HepG2 (cell line): ENCODE data around the gene UFL1. TPM values are rescaled to one million over a fixed set of nuclear protein-coding genes. Genes with fewer than 3 reads are reported as not detected.

Experiments
- ARHGAP35 ChIP-seq: sonication (generic); formaldehyde crosslinking; IDR thresholded peaks from 2 replicates; pipeline ENCODE4 v1.9.0; 2022; ENCODE audit warnings: mild to moderate bottlenecking, inconsistent platforms, moderate library complexity, missing genetic modification reagents, borderline replicate concordance
- CHD4 ChIP-seq: fragments of 200-600 bp; sonication (generic); IDR thresholded peaks from 2 replicates; pipeline ENCODE4 v1.7.0; 2017; ENCODE audit warnings: mild to moderate bottlenecking, low read length, borderline replicate concordance
- GATAD2A ChIP-seq: IDR thresholded peaks from 2 replicates; pipeline ENCODE4 v1.6.1; 2016
- HOXA5 ChIP-seq: sonication (generic); formaldehyde crosslinking; IDR thresholded peaks from 2 replicates; pipeline ENCODE4 v1.4.0; 2020; ENCODE audit warnings: missing genetic modification reagents
- KMT2A ChIP-seq: sonication (generic); formaldehyde crosslinking; IDR thresholded peaks from 2 replicates; pipeline ENCODE4 v1.4.0; 2020; ENCODE audit warnings: missing genetic modification reagents
- NRL ChIP-seq: sonication (generic); formaldehyde crosslinking; IDR thresholded peaks from 2 replicates; pipeline ENCODE4 v1.5.0; 2020; ENCODE audit warnings: missing genetic modification reagents, mild to moderate bottlenecking, moderate library complexity, borderline replicate concordance
- REXO4 ChIP-seq: sonication (generic); formaldehyde crosslinking; IDR thresholded peaks from 2 replicates; pipeline ENCODE4 v1.8.0; 2022; ENCODE audit warnings: missing genetic modification reagents, mild to moderate bottlenecking, borderline replicate concordance
- ZNF296 ChIP-seq: sonication (generic); formaldehyde crosslinking; conservative IDR thresholded peaks from 2 replicates; pipeline ENCODE4 v1.5.0; 2020; ENCODE audit warnings: mild to moderate bottlenecking, missing genetic modification reagents
- ZNF629 ChIP-seq: sonication (generic); formaldehyde crosslinking; conservative IDR thresholded peaks from 2 replicates; pipeline ENCODE4 v1.5.0; 2020; ENCODE audit warnings: missing genetic modification reagents
- polyA plus RNA-seq, 8 experiments: library from polyadenylated mRNA; depleted of rRNA in 3 of 8; stranded (reverse) in 7 of 8; unstranded in 1 of 8; fragments of >200 nt; fragmentation: Illumina TruSeq in 4 of 8; extraction: Trizol in 4 of 8; gene quantifications; 2 replicates each; pipeline versions ENCODE4 v1.2.1 to v1.2.3, GENCODE V29; 2011 to 2016; ENCODE audit warnings: low read depth in 4 of 8, missing spikeins in 1 of 8, mixed read lengths in 1 of 8; ENCODE audit not compliant: insufficient read depth in 1 of 8
- total RNA-seq, 5 experiments: library from RNA; depleted of rRNA; stranded (reverse); fragments of >200 nt; fragmentation: Illumina TruSeq; extraction: Trizol; gene quantifications; 2 replicates each; pipeline ENCODE4 v1.2.3, GENCODE V29; 2016; ENCODE audit warnings: low read depth in 1 of 5
- TF ChIP-seq, protein P1 (sequence below): sonication (generic); formaldehyde crosslinking; IDR thresholded peaks from 2 replicates; pipeline ENCODE4 v1.4.0; 2020; ENCODE audit warnings: mild to moderate bottlenecking, missing genetic modification reagents
- TF ChIP-seq, protein P2 (sequence below): sonication (generic); formaldehyde crosslinking; IDR thresholded peaks from 2 replicates; pipeline ENCODE4 v1.5.0; 2020; ENCODE audit warnings: missing genetic modification reagents
- TF ChIP-seq, protein P3 (sequence below): sonication (generic); formaldehyde crosslinking; IDR thresholded peaks from 2 replicates; pipeline ENCODE4 v1.4.0; 2020; ENCODE audit warnings: mild to moderate bottlenecking, missing genetic modification reagents
- TF ChIP-seq, protein P4 (sequence below): sonication (generic); formaldehyde crosslinking; IDR thresholded peaks from 2 replicates; pipeline ENCODE4 v1.4.0; 2020; ENCODE audit warnings: missing genetic modification reagents
- TF ChIP-seq, protein P5 (sequence below): IDR thresholded peaks from 2 replicates; pipeline ENCODE4 v1.6.1; 2016; ENCODE audit warnings: low read depth, control low read depth
- TF ChIP-seq, protein P6 (sequence below): sonication (generic); formaldehyde crosslinking; IDR thresholded peaks from 2 replicates; pipeline ENCODE4 v1.4.0; 2020; ENCODE audit warnings: missing genetic modification reagents
- TF ChIP-seq, protein P7 (sequence below): sonication (generic); formaldehyde crosslinking; IDR thresholded peaks from 2 replicates; pipeline ENCODE4 v1.8.0; 2022; ENCODE audit warnings: mild to moderate bottlenecking, missing genetic modification reagents, moderate library complexity
- TF ChIP-seq, protein P8 (sequence below): sonication (generic); formaldehyde crosslinking; IDR thresholded peaks from 2 replicates; pipeline ENCODE4 v1.5.0; 2020; ENCODE audit warnings: mild to moderate bottlenecking, missing genetic modification reagents

Gene UFL1
- total and polyA plus RNA-seq, 2 of the 13 experiments (the other 11 are each of a cell fraction or from before 2014, with no cell fraction given), result 8.8 to 24.7 TPM

DNA sequence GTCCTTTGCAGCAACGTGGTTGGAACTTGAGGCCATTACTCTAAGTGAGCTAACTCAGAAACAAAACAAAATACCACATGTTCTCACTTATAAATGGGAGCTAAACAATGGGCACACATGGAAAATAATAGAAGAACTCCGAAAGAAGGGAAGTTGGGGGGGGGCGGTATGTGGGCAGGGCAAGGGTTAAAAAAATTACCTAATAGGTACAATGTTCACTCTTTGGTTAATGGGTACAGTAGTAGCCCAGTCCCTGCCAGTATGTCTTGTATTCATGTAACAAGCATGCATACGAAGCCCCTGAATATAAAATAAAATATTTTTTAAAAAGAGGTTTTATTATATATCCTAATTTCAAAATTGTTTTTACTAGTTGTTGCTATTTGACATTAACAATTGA is 26.0 kb downstream of the UFL1 start (continued):
- TF ChIP-seq, protein P1, sequence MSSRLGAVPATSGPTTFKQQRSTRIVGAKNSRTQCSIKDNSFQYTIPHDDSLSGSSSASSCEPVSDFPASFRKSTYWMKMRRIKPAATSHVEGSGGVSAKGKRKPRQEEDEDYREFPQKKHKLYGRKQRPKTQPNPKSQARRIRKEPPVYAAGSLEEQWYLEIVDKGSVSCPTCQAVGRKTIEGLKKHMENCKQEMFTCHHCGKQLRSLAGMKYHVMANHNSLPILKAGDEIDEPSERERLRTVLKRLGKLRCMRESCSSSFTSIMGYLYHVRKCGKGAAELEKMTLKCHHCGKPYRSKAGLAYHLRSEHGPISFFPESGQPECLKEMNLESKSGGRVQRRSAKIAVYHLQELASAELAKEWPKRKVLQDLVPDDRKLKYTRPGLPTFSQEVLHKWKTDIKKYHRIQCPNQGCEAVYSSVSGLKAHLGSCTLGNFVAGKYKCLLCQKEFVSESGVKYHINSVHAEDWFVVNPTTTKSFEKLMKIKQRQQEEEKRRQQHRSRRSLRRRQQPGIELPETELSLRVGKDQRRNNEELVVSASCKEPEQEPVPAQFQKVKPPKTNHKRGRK (CRISPR knock-in tag), result no peak
- TF ChIP-seq, protein P2, sequence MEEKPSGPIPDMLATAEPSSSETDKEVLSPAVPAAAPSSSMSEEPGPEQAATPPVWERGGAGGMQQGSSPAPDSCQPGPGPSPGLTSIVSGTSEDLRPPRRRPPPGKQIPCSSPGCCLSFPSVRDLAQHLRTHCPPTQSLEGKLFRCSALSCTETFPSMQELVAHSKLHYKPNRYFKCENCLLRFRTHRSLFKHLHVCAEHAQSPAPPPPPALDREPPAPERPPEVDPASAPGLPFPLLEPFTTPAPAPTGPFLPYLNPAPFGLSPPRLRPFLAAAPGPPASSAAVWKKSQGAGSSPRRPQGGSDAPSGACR, result no peak
- no peak for TF ChIP-seq NRL (CRISPR knock-in tag)
- no peak for TF ChIP-seq REXO4
- TF ChIP-seq, protein P3, sequence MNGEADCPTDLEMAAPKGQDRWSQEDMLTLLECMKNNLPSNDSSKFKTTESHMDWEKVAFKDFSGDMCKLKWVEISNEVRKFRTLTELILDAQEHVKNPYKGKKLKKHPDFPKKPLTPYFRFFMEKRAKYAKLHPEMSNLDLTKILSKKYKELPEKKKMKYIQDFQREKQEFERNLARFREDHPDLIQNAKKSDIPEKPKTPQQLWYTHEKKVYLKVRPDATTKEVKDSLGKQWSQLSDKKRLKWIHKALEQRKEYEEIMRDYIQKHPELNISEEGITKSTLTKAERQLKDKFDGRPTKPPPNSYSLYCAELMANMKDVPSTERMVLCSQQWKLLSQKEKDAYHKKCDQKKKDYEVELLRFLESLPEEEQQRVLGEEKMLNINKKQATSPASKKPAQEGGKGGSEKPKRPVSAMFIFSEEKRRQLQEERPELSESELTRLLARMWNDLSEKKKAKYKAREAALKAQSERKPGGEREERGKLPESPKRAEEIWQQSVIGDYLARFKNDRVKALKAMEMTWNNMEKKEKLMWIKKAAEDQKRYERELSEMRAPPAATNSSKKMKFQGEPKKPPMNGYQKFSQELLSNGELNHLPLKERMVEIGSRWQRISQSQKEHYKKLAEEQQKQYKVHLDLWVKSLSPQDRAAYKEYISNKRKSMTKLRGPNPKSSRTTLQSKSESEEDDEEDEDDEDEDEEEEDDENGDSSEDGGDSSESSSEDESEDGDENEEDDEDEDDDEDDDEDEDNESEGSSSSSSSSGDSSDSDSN (CRISPR knock-in tag), result no peak
- TF ChIP-seq, protein P4, sequence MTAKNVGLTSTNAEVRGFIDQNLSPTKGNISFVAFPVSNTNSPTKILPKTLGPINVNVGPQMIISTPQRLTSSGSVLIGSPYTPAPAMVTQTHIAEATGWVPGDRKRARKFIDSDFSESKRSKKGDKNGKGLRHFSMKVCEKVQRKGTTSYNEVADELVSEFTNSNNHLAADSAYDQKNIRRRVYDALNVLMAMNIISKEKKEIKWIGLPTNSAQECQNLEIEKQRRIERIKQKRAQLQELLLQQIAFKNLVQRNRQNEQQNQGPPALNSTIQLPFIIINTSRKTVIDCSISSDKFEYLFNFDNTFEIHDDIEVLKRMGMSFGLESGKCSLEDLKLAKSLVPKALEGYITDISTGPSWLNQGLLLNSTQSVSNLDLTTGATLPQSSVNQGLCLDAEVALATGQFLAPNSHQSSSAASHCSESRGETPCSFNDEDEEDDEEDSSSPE, result no peak
- TF ChIP-seq, protein P5, sequence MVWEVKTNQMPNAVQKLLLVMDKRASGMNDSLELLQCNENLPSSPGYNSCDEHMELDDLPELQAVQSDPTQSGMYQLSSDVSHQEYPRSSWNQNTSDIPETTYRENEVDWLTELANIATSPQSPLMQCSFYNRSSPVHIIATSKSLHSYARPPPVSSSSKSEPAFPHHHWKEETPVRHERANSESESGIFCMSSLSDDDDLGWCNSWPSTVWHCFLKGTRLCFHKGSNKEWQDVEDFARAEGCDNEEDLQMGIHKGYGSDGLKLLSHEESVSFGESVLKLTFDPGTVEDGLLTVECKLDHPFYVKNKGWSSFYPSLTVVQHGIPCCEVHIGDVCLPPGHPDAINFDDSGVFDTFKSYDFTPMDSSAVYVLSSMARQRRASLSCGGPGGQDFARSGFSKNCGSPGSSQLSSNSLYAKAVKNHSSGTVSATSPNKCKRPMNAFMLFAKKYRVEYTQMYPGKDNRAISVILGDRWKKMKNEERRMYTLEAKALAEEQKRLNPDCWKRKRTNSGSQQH (CRISPR knock-in tag), result no peak
- TF ChIP-seq ZNF296 (CRISPR knock-in tag), result no peak
- no peak for TF ChIP-seq ARHGAP35 (CRISPR knock-in tag)
- no peak for TF ChIP-seq HOXA5 (CRISPR knock-in tag)
- no peak for TF ChIP-seq CHD4
- no peak for TF ChIP-seq KMT2A (CRISPR knock-in tag)
- peak; percentile 77 for TF ChIP-seq ZNF629 (CRISPR knock-in tag)
- TF ChIP-seq GATAD2A, result no peak
- TF ChIP-seq, protein P6, sequence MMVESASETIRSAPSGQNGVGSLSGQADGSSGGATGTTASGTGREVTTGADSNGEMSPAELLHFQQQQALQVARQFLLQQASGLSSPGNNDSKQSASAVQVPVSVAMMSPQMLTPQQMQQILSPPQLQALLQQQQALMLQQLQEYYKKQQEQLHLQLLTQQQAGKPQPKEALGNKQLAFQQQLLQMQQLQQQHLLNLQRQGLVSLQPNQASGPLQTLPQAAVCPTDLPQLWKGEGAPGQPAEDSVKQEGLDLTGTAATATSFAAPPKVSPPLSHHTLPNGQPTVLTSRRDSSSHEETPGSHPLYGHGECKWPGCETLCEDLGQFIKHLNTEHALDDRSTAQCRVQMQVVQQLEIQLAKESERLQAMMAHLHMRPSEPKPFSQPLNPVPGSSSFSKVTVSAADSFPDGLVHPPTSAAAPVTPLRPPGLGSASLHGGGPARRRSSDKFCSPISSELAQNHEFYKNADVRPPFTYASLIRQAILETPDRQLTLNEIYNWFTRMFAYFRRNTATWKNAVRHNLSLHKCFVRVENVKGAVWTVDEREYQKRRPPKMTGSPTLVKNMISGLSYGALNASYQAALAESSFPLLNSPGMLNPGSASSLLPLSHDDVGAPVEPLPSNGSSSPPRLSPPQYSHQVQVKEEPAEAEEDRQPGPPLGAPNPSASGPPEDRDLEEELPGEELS (CRISPR knock-in tag), result no peak
- TF ChIP-seq, protein P7, sequence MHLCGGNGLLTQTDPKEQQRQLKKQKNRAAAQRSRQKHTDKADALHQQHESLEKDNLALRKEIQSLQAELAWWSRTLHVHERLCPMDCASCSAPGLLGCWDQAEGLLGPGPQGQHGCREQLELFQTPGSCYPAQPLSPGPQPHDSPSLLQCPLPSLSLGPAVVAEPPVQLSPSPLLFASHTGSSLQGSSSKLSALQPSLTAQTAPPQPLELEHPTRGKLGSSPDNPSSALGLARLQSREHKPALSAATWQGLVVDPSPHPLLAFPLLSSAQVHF (CRISPR knock-in tag), result no peak
- TF ChIP-seq, protein P8, sequence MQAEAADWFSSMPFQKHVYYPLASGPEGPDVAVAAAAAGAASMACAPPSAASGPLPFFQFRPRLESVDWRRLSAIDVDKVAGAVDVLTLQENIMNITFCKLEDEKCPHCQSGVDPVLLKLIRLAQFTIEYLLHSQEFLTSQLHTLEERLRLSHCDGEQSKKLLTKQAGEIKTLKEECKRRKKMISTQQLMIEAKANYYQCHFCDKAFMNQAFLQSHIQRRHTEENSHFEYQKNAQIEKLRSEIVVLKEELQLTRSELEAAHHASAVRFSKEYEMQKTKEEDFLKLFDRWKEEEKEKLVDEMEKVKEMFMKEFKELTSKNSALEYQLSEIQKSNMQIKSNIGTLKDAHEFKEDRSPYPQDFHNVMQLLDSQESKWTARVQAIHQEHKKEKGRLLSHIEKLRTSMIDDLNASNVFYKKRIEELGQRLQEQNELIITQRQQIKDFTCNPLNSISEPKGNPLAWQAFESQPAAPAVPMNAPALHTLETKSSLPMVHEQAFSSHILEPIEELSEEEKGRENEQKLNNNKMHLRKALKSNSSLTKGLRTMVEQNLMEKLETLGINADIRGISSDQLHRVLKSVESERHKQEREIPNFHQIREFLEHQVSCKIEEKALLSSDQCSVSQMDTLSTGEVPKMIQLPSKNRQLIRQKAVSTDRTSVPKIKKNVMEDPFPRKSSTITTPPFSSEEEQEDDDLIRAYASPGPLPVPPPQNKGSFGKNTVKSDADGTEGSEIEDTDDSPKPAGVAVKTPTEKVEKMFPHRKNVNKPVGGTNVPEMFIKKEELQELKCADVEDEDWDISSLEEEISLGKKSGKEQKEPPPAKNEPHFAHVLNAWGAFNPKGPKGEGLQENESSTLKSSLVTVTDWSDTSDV (CRISPR knock-in tag), result no peak
